Endothelial cell of umbilical vein (primary cell): ENCODE measurements around the gene BLOC1S2. TPM values are rescaled to one million over a fixed set of nuclear protein-coding genes. Genes with fewer than 3 reads are reported as not detected.
A peak's percentile ranks its signal among the peaks of the same experiment; 100 is the strongest.
"Not testable (repeated sequence)": the region's sequence is repeated elsewhere in the genome, so short reads cannot be mapped to it uniquely, and the experiment has no call there.

Source experiments
- BruUV-seq: library from RNA; stranded (reverse); fragments of 400-500 nt; replicated peaks from 2 replicates; lab custom pipeline; 2021; lab: Mats Ljungman, UMichigan
- CTCF ChIA-PET: fragments of 300-600, 350-600 bp; sonication (Branson Sonifier 250); formaldehyde crosslinking; loops from one replicate; lab custom pipeline; 2021; ENCODE audit warnings: antibody characterized with exemption, inconsistent platforms; lab: Charles Lee
- POLR2A ChIA-PET: fragments of 300-600, 350-600 bp; sonication (Branson Sonifier 250); formaldehyde crosslinking; loops from one replicate; lab custom pipeline; 2021; ENCODE audit warnings: antibody characterized with exemption, inconsistent platforms; lab: Charles Lee
- DNase-seq: peaks from one replicate; pipeline ENCODE4 v3.0.0-alpha.2; 2011; ENCODE audit warnings: low read depth, low spot score
- FAIRE-seq: peaks from 2 replicates; lab custom pipeline; 2011; peaks lifted over from hg19 to GRCh38; lab: Jason Lieb, UNC
- H2AFZ ChIP-seq: 2 replicates; pipeline ENCODE4 v1.6.0; 2012; ENCODE audit warnings: low read depth, low read length, control low read depth, inconsistent platforms
- H3K27ac ChIP-seq: 2 replicates; pipeline ENCODE4 v1.5.1; 2011; ENCODE audit warnings: low read depth, mild to moderate bottlenecking, control low read depth, low read length, moderate library complexity; ENCODE audit not compliant: insufficient read depth
- H3K27me3 ChIP-seq, 2 experiments: 2 replicates each; pipeline versions ENCODE4 v1.6.0 to v1.6.1; 2011; ENCODE audit warnings: low read length in 2 of 2, mixed read lengths in 1 of 2; ENCODE audit not compliant: control insufficient read depth in 2 of 2, insufficient read depth in 2 of 2
- H3K36me3 ChIP-seq, 2 experiments: 2 replicates in 1 of 2; 3 replicates in 1 of 2; pipeline ENCODE4 v1.5.1; 2011; ENCODE audit warnings: low read length in 2 of 2, mild to moderate bottlenecking in 1 of 2, moderate library complexity in 1 of 2; ENCODE audit not compliant: control insufficient read depth in 2 of 2, insufficient read depth in 2 of 2; ENCODE audit errors: extremely low read depth in 1 of 2
- H3K4me1 ChIP-seq: 3 replicates; pipeline ENCODE4 v1.5.1; 2011; ENCODE audit warnings: mild to moderate bottlenecking, low read length; ENCODE audit not compliant: control insufficient read depth, insufficient read depth; ENCODE audit errors: extremely low read depth
- H3K4me2 ChIP-seq: 2 replicates; pipeline ENCODE4 v1.6.1; 2011; ENCODE audit warnings: low read length, control low read depth, mixed read lengths; ENCODE audit not compliant: insufficient read depth
- H3K4me3 ChIP-seq, 3 experiments: fragments of 200-600 bp in 1 of 3; sonication (generic), shearing (Covaris generic) in 1 of 3; replicated peaks in 1 of 3; 2 replicates each; pipeline ENCODE4 v1.5.1; 2011 to 2016; ENCODE audit warnings: control low read depth in 3 of 3, low read length in 3 of 3, mild to moderate bottlenecking in 2 of 3, inconsistent platforms in 1 of 3, low read depth in 1 of 3, moderate library complexity in 1 of 3; ENCODE audit not compliant: insufficient read depth in 1 of 3
- H3K79me2 ChIP-seq: 2 replicates; pipeline ENCODE4 v1.6.0; 2012; ENCODE audit warnings: low read length, inconsistent platforms; ENCODE audit not compliant: control insufficient read depth, insufficient read depth
- H3K9ac ChIP-seq: replicated peaks from 2 replicates; pipeline ENCODE3; 2011; ENCODE audit warnings: low read length, control low read depth; ENCODE audit not compliant: insufficient read depth; ENCODE audit errors: extremely low read depth
- H3K9me1 ChIP-seq: replicated peaks from 3 replicates; pipeline ENCODE4 v1.6.0; 2011; ENCODE audit warnings: mild to moderate bottlenecking, low read length; ENCODE audit not compliant: control insufficient read depth, insufficient read depth; ENCODE audit errors: extremely low read depth
- H3K9me3 ChIP-seq: replicated peaks from 2 replicates; pipeline ENCODE4 v1.5.1; 2012; ENCODE audit warnings: low read length, inconsistent platforms; ENCODE audit not compliant: control insufficient read depth, insufficient read depth
- H4K20me1 ChIP-seq: replicated peaks from 2 replicates; pipeline ENCODE3; 2011; ENCODE audit warnings: mild to moderate bottlenecking, low read length; ENCODE audit not compliant: control insufficient read depth, insufficient read depth; ENCODE audit errors: extremely low read depth
- CTCF ChIP-seq, 2 donors: IDR thresholded peaks; 1 replicate in 1 of 2; 2 replicates in 1 of 2; pipeline ENCODE4 v1.5.1; 2011; ENCODE audit warnings: low read length in 2 of 2, mild to moderate bottlenecking in 2 of 2, moderate library complexity in 2 of 2, control low read depth in 1 of 2, inconsistent platforms in 1 of 2, low read depth in 1 of 2; ENCODE audit not compliant: insufficient read depth in 1 of 2; ENCODE audit errors: extremely low read depth in 1 of 2
- EZH2 ChIP-seq: IDR thresholded peaks from 2 replicates; pipeline ENCODE4 v1.6.1; 2012; ENCODE audit warnings: borderline replicate concordance, low read depth, mild to moderate bottlenecking, moderate library complexity, low read length, inconsistent platforms; ENCODE audit not compliant: severe bottlenecking
- FOS ChIP-seq: IDR thresholded peaks from 2 replicates; pipeline ENCODE4 v1.6.1; 2011; ENCODE audit warnings: mild to moderate bottlenecking, low read length, moderate library complexity, borderline replicate concordance; ENCODE audit not compliant: insufficient read depth
- GATA2 ChIP-seq: IDR thresholded peaks from 2 replicates; pipeline ENCODE4 v1.7.0; 2011; ENCODE audit warnings: low read depth, mild to moderate bottlenecking, moderate library complexity, mixed read lengths, low read length; ENCODE audit not compliant: insufficient read length, insufficient read depth
- JUN ChIP-seq: IDR thresholded peaks from 2 replicates; pipeline ENCODE4 v1.6.1; 2011; ENCODE audit warnings: borderline replicate concordance, low read depth; ENCODE audit not compliant: insufficient read length, insufficient read depth
- MAX ChIP-seq: IDR thresholded peaks from 2 replicates; pipeline ENCODE4 v1.6.1; 2011; ENCODE audit not compliant: insufficient read depth, insufficient read length
- MYC ChIP-seq: IDR thresholded peaks from one replicate; pipeline ENCODE4 v1.6.1; 2011; ENCODE audit warnings: mild to moderate bottlenecking, low read depth, low read length
- POLR2A ChIP-seq: IDR thresholded peaks from 2 replicates; pipeline ENCODE4 v1.6.1; 2012; ENCODE audit warnings: low read depth, mild to moderate bottlenecking, control low read depth, low read length
- POLR2AphosphoS5 ChIP-seq: IDR thresholded peaks from 2 replicates; pipeline ENCODE4 v1.6.1; 2012; ENCODE audit warnings: low read depth, mild to moderate bottlenecking, control low read depth, low read length, moderate library complexity; ENCODE audit not compliant: insufficient read depth
- dilution Hi-C: fragments of 300-500 bp; cut with MboI; formaldehyde crosslinking; loops from one replicate; pipeline ENCODE4 v1.15.0; 2019; ENCODE audit warnings: low sequenced_read_pairs; ENCODE audit not compliant: extremely low pct_ligation_motif_present
- intact Hi-C: fragments of 100-400 bp; cut with micrococcal nuclease; formaldehyde crosslinking; loops from one replicate; pipeline ENCODE4 v1.10.0; 2022
- polyA plus RNA-seq, 4 experiments: library from polyadenylated mRNA; depleted of rRNA in 3 of 4; stranded (reverse) in 3 of 4; unstranded in 1 of 4; fragments of >200 nt; gene quantifications; 2 replicates each; pipeline versions ENCODE4 v1.2.1 to v1.2.3, GENCODE V29; 2011 to 2012; ENCODE audit warnings: missing spikeins in 1 of 4
- total RNA-seq: library from RNA; stranded (reverse); gene quantifications from 2 replicates; pipeline ENCODE4 v1.2.3, GENCODE V29; 2021

BLOC1S2 gene
- total and polyA plus RNA-seq, 2 donors (not counting 3 experiments of a cell fraction or from before 2014, with no cell fraction given), result 18.7 to 45.9 TPM

GRCh38 chr10:100282907-100283306, 3.6 kb downstream of the BLOC1S2 start:
- TF ChIP-seq POLR2AphosphoS5 (no peak), CTCF (IDR thresholded peaks at IDR 0.05; ENCODE audit: extremely low read depth in 1 of 2, insufficient read depth in 1 of 2, low read depth in 1 of 2, low read length in 2 of 2) (no peak), MAX (no peak), FOS (no peak), GATA2 (no peak), POLR2A (no peak), MYC (no peak), JUN (no peak), EZH2 (no peak)
- H3K27me3 ChIP-seq, result no peaks in the 10 kb centered on the region
- H2AFZ ChIP-seq, result no peak overlapping the region
- no peak overlapping the region for H3K9ac ChIP-seq
- FAIRE-seq (no peak), DNase-seq (no peak)
- H3K27ac ChIP-seq, result no peak overlapping the region
- ChIA-PET POLR2A (interaction anchor here (0.6 kb wide), 1 partner anchor 240 kb away, joined by 3 read pairs; no protein-coding TSS in a partner anchor), CTCF (no interaction called here)
- dilution Hi-C loops, result no loop called here
- intact Hi-C loops, result no loop called here
- peaks cover 14% of the 10 kb centered on the region for H3K4me1 ChIP-seq
- H4K20me1 ChIP-seq, result no peaks in the 10 kb centered on the region
- H3K4me3 ChIP-seq, result no peak overlapping the region
- peaks cover 8 to 10% of the 10 kb centered on the region in 2 experiments for H3K36me3 ChIP-seq
- BruUV-seq, result no TSS peak
- no peaks in the 10 kb centered on the region for H3K9me1 ChIP-seq
- H3K79me2 ChIP-seq, result peaks cover 43% of the 10 kb centered on the region
- no peaks in the 10 kb centered on the region for H3K9me3 ChIP-seq
- peak overlapping the region; percentile 18 for H3K4me2 ChIP-seq

GRCh38 chr10:100276971-100277370, 9.5 kb downstream of the BLOC1S2 start:
- intact Hi-C loops, H2AFZ ChIP-seq, CTCF ChIA-PET, DNase-seq, H3K9ac ChIP-seq, H3K4me2 ChIP-seq, H3K4me3 ChIP-seq, dilution Hi-C loops, H3K27ac ChIP-seq, H3K9me3 ChIP-seq, FAIRE-seq, H3K4me1 ChIP-seq, BruUV-seq, H3K79me2 ChIP-seq, POLR2A ChIA-PET, H3K9me1 ChIP-seq, H3K27me3 ChIP-seq, H4K20me1 ChIP-seq: not testable (repeated sequence)
- H3K36me3 ChIP-seq, result peaks cover 9 to 14% of the 10 kb centered on the region in 2 experiments
